Hepatocyte (in vitro differentiated cells): ENCODE measurements around the gene CHRNA4. TPM values are rescaled to one million over a fixed set of nuclear protein-coding genes. Genes with fewer than 3 reads are reported as not detected.

Experiments used
- DNase-seq: peaks from one replicate; pipeline ENCODE4 v3.0.0-alpha.2; 2016; ENCODE audit warnings: low spot score
- H2AFZ ChIP-seq: fragments of 200-600 bp; sonication (generic); 2 replicates; pipeline ENCODE4 v1.6.0; 2016; ENCODE audit warnings: antibody characterized with exemption, mild to moderate bottlenecking
- H3K27ac ChIP-seq: fragments of 200-600 bp; sonication (generic); 2 replicates; pipeline ENCODE4 v1.5.1; 2016; ENCODE audit warnings: mild to moderate bottlenecking
- H3K27me3 ChIP-seq: fragments of 200-600 bp; sonication (generic); 2 replicates; pipeline ENCODE4 v1.6.1; 2016
- H3K36me3 ChIP-seq: fragments of 200-600 bp; sonication (generic); replicated peaks from 2 replicates; pipeline ENCODE4 v1.5.1; 2016; ENCODE audit warnings: low read depth; ENCODE audit not compliant: insufficient read depth
- H3K4me1 ChIP-seq: fragments of 200-600 bp; sonication (generic); 2 replicates; pipeline ENCODE4 v1.5.1; 2016; ENCODE audit warnings: mild to moderate bottlenecking, moderate library complexity; ENCODE audit not compliant: insufficient read depth
- H3K4me2 ChIP-seq: fragments of 200-600 bp; sonication (generic); 2 replicates; pipeline ENCODE4 v1.6.0; 2016
- H3K4me3 ChIP-seq: fragments of 200-600 bp; sonication (generic); 2 replicates; pipeline ENCODE4 v1.5.1; 2016; ENCODE audit warnings: mild to moderate bottlenecking
- H3K79me2 ChIP-seq: fragments of 200-600 bp; sonication (generic); 2 replicates; pipeline ENCODE4 v1.6.0; 2017; ENCODE audit warnings: mild to moderate bottlenecking
- H3K9me2 ChIP-seq: fragments of 200-600 bp; sonication (generic); replicated peaks from 2 replicates; pipeline ENCODE4 v1.6.0; 2017; ENCODE audit warnings: mild to moderate bottlenecking; ENCODE audit not compliant: insufficient read depth
- H3K9me3 ChIP-seq: fragments of 200-600 bp; sonication (generic); 2 replicates; pipeline ENCODE4 v1.5.1; 2016; ENCODE audit warnings: low read depth, mild to moderate bottlenecking
- H4K20me1 ChIP-seq: fragments of 200-600 bp; sonication (generic); 2 replicates; pipeline ENCODE4 v1.6.0; 2016; ENCODE audit warnings: mild to moderate bottlenecking; ENCODE audit not compliant: insufficient read depth, poor library complexity, severe bottlenecking
- EZH2 ChIP-seq: fragments of 200-600 bp; sonication (generic); IDR thresholded peaks from 2 replicates; pipeline ENCODE4 v1.6.1; 2016; ENCODE audit warnings: antibody characterized with exemption, mild to moderate bottlenecking, borderline replicate concordance
- EZH2phosphoT487 ChIP-seq: fragments of 200-600 bp; sonication (generic); IDR thresholded peaks from one replicate; pipeline ENCODE4 v1.6.1; 2018; ENCODE audit warnings: antibody characterized with exemption, mild to moderate bottlenecking, low read depth, moderate library complexity; ENCODE audit not compliant: unreplicated experiment, severe bottlenecking
- WGBS: methylation state at CpG from one replicate; pipeline ENCODE4 v1.1.6; 2016; ENCODE audit warnings: low lambda C conversion rate; ENCODE audit errors: missing lambda C conversion rate; 5-methylcytosine and 5-hydroxymethylcytosine counted together
- polyA plus RNA-seq: library from polyadenylated mRNA; unstranded; fragments of >200 nt; fragmentation: Nextera tagmentation; extraction: Ambion mirVana; gene quantifications from 2 replicates; pipeline ENCODE4 v1.2.1, GENCODE V29; 2016
- total RNA-seq: library from RNA; depleted of rRNA; stranded (reverse); fragments of >200 nt; gene quantifications from 2 replicates; pipeline ENCODE4 v1.2.3, GENCODE V29; 2014
- TF ChIP-seq, protein P1 (sequence below): fragments of 200-600 bp; sonication (generic); IDR thresholded peaks from 2 replicates; pipeline ENCODE4 v1.5.1; 2016; ENCODE audit warnings: antibody characterized with exemption, mild to moderate bottlenecking; ENCODE audit not compliant: poor library complexity

Gene CHRNA4
- total and polyA plus RNA-seq, 2 experiments from 2014 or later = 0.25 TPM; not detected in 1

DNA sequence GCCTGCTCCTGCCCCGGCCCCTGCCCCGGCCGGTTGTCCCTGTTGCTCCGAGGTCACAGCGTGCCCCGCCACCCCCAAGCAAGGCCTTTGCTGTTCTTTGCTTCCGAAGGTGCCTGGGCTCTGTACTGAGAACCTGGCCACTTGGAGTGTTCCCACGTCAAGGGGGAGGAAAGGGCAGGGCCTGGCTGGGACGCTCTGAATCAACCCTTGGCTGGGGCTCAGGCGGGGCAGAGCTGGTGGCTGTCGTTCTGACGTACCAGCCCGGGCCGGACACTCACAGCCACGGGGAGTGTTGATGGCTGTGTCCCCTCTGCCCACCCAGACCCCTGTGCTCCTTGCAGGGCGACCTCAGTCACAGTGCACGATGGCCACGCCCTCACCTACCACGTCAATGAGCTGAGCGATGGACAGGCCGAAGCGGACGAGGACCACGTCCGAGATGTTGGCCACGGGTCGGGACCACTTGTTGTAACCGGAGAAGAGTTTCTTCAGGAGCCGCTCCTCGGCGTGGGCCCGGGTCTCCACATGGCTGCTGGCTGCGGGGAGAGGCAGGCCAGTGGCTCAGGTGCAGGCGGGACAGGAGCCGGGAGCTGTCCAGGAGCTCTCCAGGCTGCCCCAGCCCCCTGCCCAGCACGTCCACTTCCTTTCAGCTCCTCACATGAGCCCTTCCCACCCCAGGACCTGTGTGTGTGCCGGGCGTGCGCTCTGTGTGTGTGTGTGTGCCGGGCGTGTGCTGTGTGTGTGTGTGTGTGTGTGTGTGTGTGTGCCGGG is 1.8 kb downstream of the CHRNA4 start:
- Histone ChIP-seq H3K4me1 (no peaks in the 10 kb centered on the region), H3K4me2 (no peak overlapping the region), H3K27me3 (peaks cover 31% of the 10 kb centered on the region), H3K79me2 (no peaks in the 10 kb centered on the region), H3K36me3 (no peaks in the 10 kb centered on the region), H2AFZ (no peak overlapping the region), H3K9me3 (no peaks in the 10 kb centered on the region), H3K27ac (no peak overlapping the region), H3K4me3 (no peak overlapping the region), H3K9me2 (no peaks in the 10 kb centered on the region), H4K20me1 (no peaks in the 10 kb centered on the region)
- WGBS = 86% methylated on average over 38 of the region's 42 CpGs
- no peak for DNase-seq
- TF ChIP-seq EZH2phosphoT487 = no peak
- TF ChIP-seq, protein P1, sequence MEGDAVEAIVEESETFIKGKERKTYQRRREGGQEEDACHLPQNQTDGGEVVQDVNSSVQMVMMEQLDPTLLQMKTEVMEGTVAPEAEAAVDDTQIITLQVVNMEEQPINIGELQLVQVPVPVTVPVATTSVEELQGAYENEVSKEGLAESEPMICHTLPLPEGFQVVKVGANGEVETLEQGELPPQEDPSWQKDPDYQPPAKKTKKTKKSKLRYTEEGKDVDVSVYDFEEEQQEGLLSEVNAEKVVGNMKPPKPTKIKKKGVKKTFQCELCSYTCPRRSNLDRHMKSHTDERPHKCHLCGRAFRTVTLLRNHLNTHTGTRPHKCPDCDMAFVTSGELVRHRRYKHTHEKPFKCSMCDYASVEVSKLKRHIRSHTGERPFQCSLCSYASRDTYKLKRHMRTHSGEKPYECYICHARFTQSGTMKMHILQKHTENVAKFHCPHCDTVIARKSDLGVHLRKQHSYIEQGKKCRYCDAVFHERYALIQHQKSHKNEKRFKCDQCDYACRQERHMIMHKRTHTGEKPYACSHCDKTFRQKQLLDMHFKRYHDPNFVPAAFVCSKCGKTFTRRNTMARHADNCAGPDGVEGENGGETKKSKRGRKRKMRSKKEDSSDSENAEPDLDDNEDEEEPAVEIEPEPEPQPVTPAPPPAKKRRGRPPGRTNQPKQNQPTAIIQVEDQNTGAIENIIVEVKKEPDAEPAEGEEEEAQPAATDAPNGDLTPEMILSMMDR = no peak
- TF ChIP-seq EZH2 = no peak

DNA sequence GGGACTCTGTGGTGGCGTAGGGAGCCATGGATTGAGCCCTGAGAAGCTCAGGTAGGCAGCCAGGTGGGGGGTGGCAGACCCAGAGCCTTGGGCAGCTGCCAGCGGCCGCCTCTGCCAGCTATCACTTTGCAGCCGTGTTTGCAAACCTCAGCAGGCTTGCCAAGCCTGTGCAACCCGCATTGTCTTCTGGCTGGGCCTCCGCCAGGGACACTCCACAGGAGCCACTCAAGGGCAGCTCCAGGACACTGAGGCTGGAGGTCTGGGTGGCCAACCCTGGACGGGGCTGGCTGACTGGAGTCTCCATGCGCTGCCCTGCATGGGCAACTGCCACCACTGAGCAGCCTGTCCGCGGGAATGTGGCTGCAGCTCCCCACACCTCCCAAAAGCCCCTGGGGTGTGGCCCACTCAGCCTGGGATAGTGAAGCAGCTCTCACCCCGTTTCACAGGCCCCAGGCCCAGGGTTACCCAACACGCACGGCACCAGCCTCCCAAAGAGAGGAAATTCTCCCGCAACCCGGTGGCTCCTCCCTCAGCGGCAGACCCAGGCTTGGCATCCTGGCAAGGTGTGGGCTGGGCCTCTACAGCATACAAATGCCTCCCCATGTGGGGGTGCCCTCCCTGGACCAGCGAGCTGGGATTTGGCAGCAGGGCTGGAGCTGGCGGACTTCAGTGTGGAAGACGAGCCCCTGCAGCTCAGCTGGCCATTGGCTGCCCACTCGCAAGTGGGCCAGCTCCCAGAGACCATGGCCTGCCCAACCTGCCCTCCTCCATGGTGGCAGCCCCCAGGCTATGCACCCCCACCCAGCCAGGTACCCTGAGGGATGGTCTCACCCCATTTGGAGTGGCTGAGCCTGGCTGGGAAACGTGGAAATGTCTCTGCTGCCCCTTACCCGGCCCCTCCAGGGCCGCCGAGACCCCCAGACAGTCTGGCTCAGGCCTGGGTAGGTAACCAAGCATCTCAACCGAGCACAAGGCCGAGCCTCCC is 2.9 kb downstream of the CHRNA4 start:
- H3K4me2 ChIP-seq = no peak overlapping the region
- no peak for DNase-seq
- no peak overlapping the region for H2AFZ ChIP-seq
- no peaks in the 10 kb centered on the region for H4K20me1 ChIP-seq
- no peaks in the 10 kb centered on the region for H3K9me2 ChIP-seq
- peaks cover 29% of the 10 kb centered on the region for H3K27me3 ChIP-seq
- H3K36me3 ChIP-seq = no peaks in the 10 kb centered on the region
- TF ChIP-seq EZH2 = no peak
- no peaks in the 10 kb centered on the region for H3K4me1 ChIP-seq
- H3K9me3 ChIP-seq = no peaks in the 10 kb centered on the region
- H3K27ac ChIP-seq = no peak overlapping the region
- no peaks in the 10 kb centered on the region for H3K79me2 ChIP-seq
- WGBS = 86% methylated on average over 26 of the region's 26 CpGs
- H3K4me3 ChIP-seq = no peak overlapping the region

- WGBS = 85% methylated on average over 28 of the region's 30 CpGs
- Histone ChIP-seq H3K27ac (no peak overlapping the region), H4K20me1 (no peaks in the 10 kb centered on the region), H3K27me3 (peaks cover 20% of the 10 kb centered on the region), H3K4me1 (no peaks in the 10 kb centered on the region), H3K4me3 (no peak overlapping the region), H3K79me2 (no peaks in the 10 kb centered on the region), H3K4me2 (no peak overlapping the region), H3K9me2 (no peaks in the 10 kb centered on the region), H2AFZ (no peak overlapping the region), H3K9me3 (no peaks in the 10 kb centered on the region), H3K36me3 (no peaks in the 10 kb centered on the region)
- TF ChIP-seq EZH2 = no peak
- TF ChIP-seq, protein P1 = no peak
- DNase-seq = no peak
Measured at GRCh38 chr20:63356931-63357879, 3.9 kb downstream of the CHRNA4 start.
